CD4-positive, alpha-beta memory T cell (primary cell): ENCODE data around the gene ZNF318. TPM values are rescaled to one million over a fixed set of nuclear protein-coding genes. Genes with fewer than 3 reads are reported as not detected.
A peak's percentile ranks its signal among the peaks of the same experiment; 100 is the strongest.

Source experiments
- CTCF ChIA-PET: fragments of 350-600 bp; sonication (Branson Sonifier 250); formaldehyde crosslinking; loops from one replicate; lab custom pipeline; 2021; ENCODE audit warnings: inconsistent platforms; ENCODE audit not compliant: partially characterized antibody; lab: Charles Lee
- POLR2A ChIA-PET: fragments of 350-600 bp; sonication (Branson Sonifier 250); formaldehyde crosslinking; loops from one replicate; lab custom pipeline; 2021; ENCODE audit not compliant: partially characterized antibody; lab: Charles Lee
- DNase-seq, 5 donors: peaks; one replicate each; pipeline versions ENCODE4 v3.0.0 to v3.0.0-alpha.2; 2020 to 2022; ENCODE audit warnings: mixed read lengths in 1 of 5
- H3K27ac ChIP-seq: one replicate; pipeline ENCODE4 v1.7.0; 2013; ENCODE audit warnings: low read depth, low read length
- H3K27me3 ChIP-seq: 2 replicates; pipeline ENCODE4 v1.7.0; 2013; ENCODE audit warnings: mild to moderate bottlenecking, low read length, moderate library complexity; ENCODE audit not compliant: insufficient read depth
- H3K36me3 ChIP-seq: 2 replicates; pipeline ENCODE4 v1.7.0; 2013; ENCODE audit warnings: mild to moderate bottlenecking, low read length, moderate library complexity; ENCODE audit not compliant: insufficient read depth
- H3K4me1 ChIP-seq: 2 replicates; pipeline ENCODE4 v1.7.0; 2013; ENCODE audit warnings: mild to moderate bottlenecking, low read length, moderate library complexity; ENCODE audit not compliant: insufficient read depth
- H3K4me3 ChIP-seq, 2 donors: one replicate each; pipeline ENCODE4 v1.7.0; 2013; ENCODE audit warnings: low read length in 2 of 2, mild to moderate bottlenecking in 1 of 2
- H3K9me3 ChIP-seq, 2 donors: one replicate each; pipeline ENCODE4 v1.7.0; 2013; ENCODE audit warnings: low read length in 2 of 2, control low read depth in 1 of 2; ENCODE audit not compliant: control insufficient read depth in 1 of 2
- H3K27ac Mint-ChIP-seq, 7 donors: one replicate each; pipeline ENCODE4 v1.8.0; 2020 to 2021; ENCODE audit warnings: mixed read lengths in 7 of 7, mild to moderate bottlenecking in 6 of 7, inconsistent platforms in 3 of 7, moderate library complexity in 3 of 7
- H3K27me3 Mint-ChIP-seq, 2 donors: one replicate each; pipeline ENCODE4 v1.8.0; 2020 to 2021; ENCODE audit warnings: mixed read lengths in 2 of 2
- H3K36me3 Mint-ChIP-seq, 2 donors: one replicate each; pipeline ENCODE4 v1.8.0; 2020 to 2021; ENCODE audit warnings: mixed read lengths in 2 of 2, inconsistent platforms in 1 of 2, mild to moderate bottlenecking in 1 of 2
- H3K4me1 Mint-ChIP-seq, 4 donors: one replicate each; pipeline ENCODE4 v1.8.0; 2020 to 2021; ENCODE audit warnings: mixed read lengths in 4 of 4, mild to moderate bottlenecking in 1 of 4
- H3K4me3 Mint-ChIP-seq, 8 donors: one replicate each; pipeline ENCODE4 v1.8.0; 2020 to 2021; ENCODE audit warnings: mixed read lengths in 8 of 8, mild to moderate bottlenecking in 7 of 8, moderate library complexity in 6 of 8, inconsistent platforms in 3 of 8
- H3K9me3 Mint-ChIP-seq, 8 donors: one replicate each; pipeline ENCODE4 v1.8.0; 2020 to 2021; ENCODE audit warnings: mixed read lengths in 8 of 8, mild to moderate bottlenecking in 5 of 8, inconsistent platforms in 3 of 8, moderate library complexity in 1 of 8
- intact Hi-C: fragments of 100-400 bp; cut with micrococcal nuclease; formaldehyde crosslinking; loops from one replicate; pipeline ENCODE4 v1.15.1; 2023
- polyA plus RNA-seq, 2 donors: library from polyadenylated mRNA; unstranded; fragments of 300-500 nt; fragmentation: Illumina TruSeq; gene quantifications; one replicate each; pipeline ENCODE4 v1.2.3, GENCODE V29; 2021
- total RNA-seq, 2 experiments: library from RNA; stranded (reverse); gene quantifications; one replicate each; pipeline ENCODE4 v1.2.3, GENCODE V29; 2021

The ZNF318 gene
- total and polyA plus RNA-seq, 4 experiments from 2014 or later: 1.3 to 32.2 (median 18.8) TPM

DNA sequence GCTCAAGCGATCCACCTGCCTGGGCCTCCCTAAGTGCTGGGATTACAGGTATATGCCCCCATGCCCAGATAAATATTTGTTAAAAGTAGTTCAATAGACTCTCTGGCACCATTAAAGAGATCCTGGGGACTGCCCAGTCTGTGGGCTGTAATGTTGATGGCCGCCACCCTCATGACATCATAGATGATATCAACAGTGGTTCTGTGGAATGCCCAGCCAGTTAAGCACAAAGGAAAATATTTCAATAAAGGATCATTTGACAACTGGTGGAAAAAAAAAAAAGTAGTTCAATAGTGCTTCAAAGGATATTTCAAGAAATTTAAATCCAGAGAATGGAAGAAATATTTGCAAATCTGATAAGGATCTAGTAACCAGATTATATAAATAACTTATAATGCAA lies 59.3 kb downstream of the ZNF318 start:
- CTCF ChIA-PET: interaction anchor here (3.6 kb wide), 1 partner anchor 87 kb away, joined by 49 read pairs; no protein-coding TSS in a partner anchor
- H3K27me3 Mint-ChIP-seq: no peaks in the 10 kb centered on the region
- no peak for DNase-seq
- Histone ChIP-seq H3K27ac (no peak overlapping the region), H3K27me3 (no peaks in the 10 kb centered on the region), H3K4me1 (peaks cover 14% of the 10 kb centered on the region), H3K4me3 (no peak overlapping the region), H3K36me3 (no peaks in the 10 kb centered on the region), H3K9me3 (no peaks in the 10 kb centered on the region)
- H3K27ac Mint-ChIP-seq: peak overlapping the region in 2 of 7 donors; percentile 41 to 43
- intact Hi-C loops: no loop called here
- peaks cover 0 to 4% of the 10 kb centered on the region in 2 donors for H3K36me3 Mint-ChIP-seq
- peak overlapping the region in 3 of 8 donors; percentile 29 to 52 (median 40) for H3K4me3 Mint-ChIP-seq
- POLR2A ChIA-PET: no interaction called here
- no peaks in the 10 kb centered on the region for H3K9me3 Mint-ChIP-seq
- H3K4me1 Mint-ChIP-seq: peaks cover 3 to 12% (median 8%) of the 10 kb centered on the region in 4 donors

DNA sequence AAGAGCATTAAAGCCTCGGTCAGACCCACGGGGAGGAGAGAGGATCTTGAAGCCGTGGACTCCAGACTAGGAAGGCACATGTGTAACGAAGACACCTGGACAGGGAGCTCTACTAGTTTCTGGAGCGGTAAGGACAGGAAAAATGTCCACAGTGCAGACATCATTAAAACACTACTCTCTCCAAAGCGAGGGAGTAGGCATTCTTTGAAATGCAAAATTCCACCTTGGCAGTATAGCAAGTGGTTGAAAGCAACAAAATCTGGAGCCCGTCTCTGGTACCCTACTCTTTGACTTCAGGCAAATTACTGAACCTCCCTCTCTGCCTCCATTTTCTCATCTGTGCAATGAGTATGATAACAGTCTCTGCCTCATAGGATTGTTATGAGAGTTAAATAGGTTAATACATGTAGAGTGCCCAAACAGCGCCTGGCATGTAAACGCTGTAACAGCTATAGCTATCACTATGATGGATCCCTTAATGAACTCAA lies 60.4 kb downstream of the ZNF318 start:
- DNase-seq: no peak
- peak overlapping the region in 5 of 7 donors; percentile 13 to 88 (median 36) for H3K27ac Mint-ChIP-seq
- Histone ChIP-seq H3K36me3 (no peaks in the 10 kb centered on the region), H3K4me1 (peaks cover 14% of the 10 kb centered on the region), H3K4me3 (peak overlapping the region in 1 of 2 donors; percentile 43), H3K27me3 (no peaks in the 10 kb centered on the region), H3K9me3 (no peaks in the 10 kb centered on the region), H3K27ac (no peak overlapping the region)
- POLR2A ChIA-PET: interaction anchor here (0.9 to 2.2 kb wide), 6 partner anchors 9 to 119 kb away, joined by 3 to 12 read pairs (median 6); partner anchors contain the start of genes ABCC10, DNPH1 and ZNF318
- intact Hi-C loops: loop anchor here (1.0 to 2.0 kb wide), 3 partner anchors 26 to 197 kb away; no protein-coding TSS in a partner anchor
- peaks cover 0 to 4% of the 10 kb centered on the region in 2 donors for H3K36me3 Mint-ChIP-seq
- H3K4me3 Mint-ChIP-seq: peak overlapping the region; percentile 75 to 89 (median 84)
- H3K9me3 Mint-ChIP-seq: no peaks in the 10 kb centered on the region
- no peaks in the 10 kb centered on the region for H3K27me3 Mint-ChIP-seq
- CTCF ChIA-PET: interaction anchor here (0.9 to 3.6 kb wide), 15 partner anchors 9 to 187 kb away, joined by 3 to 49 read pairs (median 8); partner anchors contain the start of genes TJAP1 and ZNF318
- peaks cover 3 to 12% (median 8%) of the 10 kb centered on the region in 4 donors for H3K4me1 Mint-ChIP-seq

DNA sequence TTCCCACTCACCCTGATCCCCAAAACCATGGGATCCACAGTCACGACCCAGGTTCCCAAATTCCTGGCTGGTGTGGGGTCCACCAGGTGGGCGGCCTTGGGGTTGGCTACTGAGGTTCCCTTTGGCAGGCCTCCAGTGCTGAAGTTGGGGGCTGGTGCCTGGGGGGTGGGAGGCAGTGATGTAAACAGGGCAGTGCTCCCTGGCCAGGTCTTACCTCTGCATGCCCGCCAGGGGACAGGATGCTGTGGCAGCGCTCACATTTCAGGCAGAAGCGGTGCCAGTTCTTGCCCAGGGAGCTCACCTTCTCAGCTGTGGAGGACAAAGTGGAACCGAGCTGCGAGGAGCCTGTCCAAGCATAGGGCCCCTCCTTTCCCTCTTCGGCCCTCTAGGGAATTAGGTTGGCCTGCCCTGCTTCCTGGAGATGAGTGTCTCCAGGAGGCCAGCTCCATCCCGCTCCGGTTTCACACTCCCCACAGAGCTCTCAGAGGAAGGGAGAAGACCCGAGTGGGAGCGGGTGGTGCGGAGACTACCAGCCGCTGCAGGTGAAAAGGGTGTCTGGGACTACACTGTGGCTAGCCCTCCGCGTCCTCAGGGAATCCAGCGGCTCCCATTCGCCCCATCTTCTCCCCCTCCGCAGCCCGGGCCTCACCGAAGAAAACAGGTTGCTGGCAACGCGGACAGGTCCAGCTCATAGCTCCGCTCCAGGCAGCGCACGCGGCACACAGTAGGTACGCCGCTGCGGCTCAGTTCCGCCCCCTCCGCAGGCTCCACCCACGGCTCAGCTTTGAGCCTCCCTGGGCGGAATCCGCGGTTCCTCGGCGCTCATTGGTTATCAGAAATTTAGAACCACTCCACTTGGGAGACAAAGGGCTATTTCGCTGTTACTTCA lies 61.1 kb downstream of the ZNF318 start, which contains the start of gene CRIP3:
Gene CRIP3 (minus strand): TSS at position 726 of the 889 bp plus-strand sequence. CDS start 34 bp downstream, at position 692.
- ChIA-PET CTCF (interaction anchor here (0.7 to 3.6 kb wide), 20 partner anchors 9 to 196 kb away, joined by 3 to 49 read pairs (median 4); partner anchors contain the start of genes TJAP1 and ZNF318), POLR2A (interaction anchor here (0.9 to 2.2 kb wide), 8 partner anchors 8 to 120 kb away, joined by 3 to 12 read pairs (median 5); partner anchors contain the start of genes ABCC10, DNPH1 and ZNF318)
- Mint-ChIP-seq H3K36me3 (peaks cover 0 to 4% of the 10 kb centered on the region in 2 donors), H3K27me3 (no peaks in the 10 kb centered on the region), H3K4me1 (peaks cover 3 to 12% (median 8%) of the 10 kb centered on the region in 4 donors), H3K27ac (peak within 1 kb of the TSS in 6 of 7 donors; percentile 17 to 88 (median 52)), H3K9me3 (no peaks in the 10 kb centered on the region), H3K4me3 (peak within 1 kb of the TSS; percentile 75 to 89 (median 84))
- intact Hi-C loops: loop anchor here (1.0 to 2.0 kb wide), 3 partner anchors 26 to 198 kb away; no protein-coding TSS in a partner anchor
- DNase-seq: peak; percentile 42 to 63 (median 46)
- Histone ChIP-seq H3K4me3 (peak within 1 kb of the TSS; percentile 42 to 43), H3K4me1 (peaks cover 14% of the 10 kb centered on the region), H3K9me3 (no peaks in the 10 kb centered on the region), H3K36me3 (no peaks in the 10 kb centered on the region), H3K27ac (no peak within 1 kb of the TSS), H3K27me3 (no peaks in the 10 kb centered on the region)

DNA sequence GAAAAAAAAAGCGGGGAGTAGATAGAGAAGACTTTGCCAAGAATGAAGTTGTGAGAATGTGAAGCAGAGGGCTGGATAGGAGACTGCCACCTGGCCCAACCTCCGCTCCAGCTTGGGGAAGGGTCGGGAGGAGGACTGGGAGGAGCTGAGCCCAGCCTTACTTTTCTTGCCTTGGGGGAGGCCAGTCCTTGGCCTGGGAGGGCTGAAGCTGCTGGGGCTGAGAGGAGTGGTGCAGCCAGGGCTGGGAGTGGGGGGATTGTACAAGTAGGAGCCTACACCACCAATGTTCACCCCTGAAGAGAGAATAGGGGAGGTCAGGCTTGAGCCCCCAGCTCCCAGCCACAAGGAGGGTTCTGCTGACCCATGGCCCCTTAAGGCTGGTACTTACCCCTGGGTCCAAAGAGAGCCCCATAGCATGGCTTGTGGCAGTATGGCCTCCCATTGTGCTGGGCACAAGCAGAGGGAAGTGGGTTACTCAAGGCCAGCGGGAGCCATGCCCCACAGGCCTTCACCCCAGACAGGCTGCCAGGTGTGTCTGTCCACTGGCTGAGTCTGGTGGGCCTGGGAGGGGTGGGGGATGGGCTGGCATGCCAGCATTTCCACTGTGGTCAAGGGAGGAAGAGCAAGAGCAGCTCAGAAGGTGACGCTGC lies 61.9 kb downstream of the ZNF318 start:
- H3K4me3 Mint-ChIP-seq: peak overlapping the region in 7 of 8 donors; percentile 7 to 69 (median 39)
- H3K27me3 ChIP-seq: no peaks in the 10 kb centered on the region
- ChIA-PET CTCF (interaction anchor here (0.9 to 3.6 kb wide), 14 partner anchors 10 to 189 kb away, joined by 3 to 49 read pairs (median 8); no protein-coding TSS in a partner anchor), POLR2A (interaction anchor here (0.9 to 2.2 kb wide), 7 partner anchors 24 to 121 kb away, joined by 3 to 12 read pairs (median 5); partner anchors contain the start of genes ABCC10, DNPH1 and ZNF318)
- peaks cover 0 to 4% of the 10 kb centered on the region in 2 donors for H3K36me3 Mint-ChIP-seq
- peak overlapping the region in 2 of 7 donors; percentile 19 to 62 for H3K27ac Mint-ChIP-seq
- H3K27me3 Mint-ChIP-seq: no peaks in the 10 kb centered on the region
- no peaks in the 10 kb centered on the region for H3K9me3 ChIP-seq
- H3K27ac ChIP-seq: no peak overlapping the region
- DNase-seq: no peak
- H3K4me3 ChIP-seq: no peak overlapping the region
- no peaks in the 10 kb centered on the region for H3K9me3 Mint-ChIP-seq
- peaks cover 3 to 12% (median 8%) of the 10 kb centered on the region in 4 donors for H3K4me1 Mint-ChIP-seq
- intact Hi-C loops: loop anchor here (1.0 to 2.0 kb wide), 3 partner anchors 27 to 199 kb away; no protein-coding TSS in a partner anchor
- no peaks in the 10 kb centered on the region for H3K36me3 ChIP-seq
- peaks cover 14% of the 10 kb centered on the region for H3K4me1 ChIP-seq

DNA sequence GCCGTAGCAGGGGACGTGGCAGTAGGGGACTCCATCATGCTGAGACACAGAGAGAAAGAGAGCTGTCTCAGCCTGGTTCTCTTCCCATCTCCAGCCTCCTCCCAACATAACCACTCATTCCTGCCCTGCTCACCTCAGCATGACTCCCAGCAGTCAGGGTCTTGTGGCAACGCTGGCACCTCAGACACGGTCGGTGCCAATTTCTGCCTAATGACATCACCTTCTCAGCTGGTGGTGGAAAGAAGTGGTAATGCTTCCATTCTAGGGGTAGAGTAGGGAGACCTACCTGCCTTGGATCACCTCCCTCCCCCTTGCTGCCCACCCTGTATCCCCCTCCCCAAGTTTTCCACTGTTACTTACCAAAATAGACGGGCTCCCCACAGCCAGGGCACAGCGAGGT lies 63.4 kb downstream of the ZNF318 start:
- no peak overlapping the region for H3K4me3 ChIP-seq
- H3K27me3 Mint-ChIP-seq: no peaks in the 10 kb centered on the region
- no peak for DNase-seq
- H3K4me3 Mint-ChIP-seq: no peak overlapping the region
- CTCF ChIA-PET: no interaction called here
- H3K4me1 ChIP-seq: peaks cover 14% of the 10 kb centered on the region
- H3K9me3 Mint-ChIP-seq: no peaks in the 10 kb centered on the region
- H3K36me3 Mint-ChIP-seq: peaks cover 0 to 3% of the 10 kb centered on the region in 2 donors
- H3K27ac Mint-ChIP-seq: no peak overlapping the region
- H3K27me3 ChIP-seq: no peaks in the 10 kb centered on the region
- POLR2A ChIA-PET: no interaction called here
- H3K27ac ChIP-seq: no peak overlapping the region
- no peaks in the 10 kb centered on the region for H3K9me3 ChIP-seq
- intact Hi-C loops: no loop called here
- H3K36me3 ChIP-seq: no peaks in the 10 kb centered on the region
- H3K4me1 Mint-ChIP-seq: peaks cover 3 to 12% (median 8%) of the 10 kb centered on the region in 4 donors

DNA sequence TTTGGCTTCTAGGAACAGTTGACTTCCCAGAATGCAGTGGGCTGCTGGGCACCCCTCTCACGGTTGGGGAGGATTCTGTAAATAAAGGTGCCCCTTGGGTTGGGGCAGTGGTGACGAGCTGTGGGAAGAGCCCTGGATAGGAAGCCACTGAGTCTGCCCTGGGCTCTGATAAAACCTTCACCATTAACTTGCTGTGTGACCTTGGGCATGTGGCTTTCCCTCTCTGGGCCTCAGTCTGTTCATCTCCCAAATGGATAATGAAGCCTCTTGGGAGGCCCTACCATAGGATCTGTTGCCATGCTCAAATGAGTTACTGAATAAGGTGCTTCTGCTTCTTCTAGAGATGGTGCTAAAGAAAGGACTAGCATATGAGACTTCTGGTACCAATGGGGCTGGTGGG lies 64.6 kb downstream of the ZNF318 start:
- Mint-ChIP-seq H3K27ac (no peak overlapping the region), H3K4me3 (no peak overlapping the region), H3K36me3 (no peaks in the 10 kb centered on the region), H3K9me3 (no peaks in the 10 kb centered on the region), H3K4me1 (peaks cover 3 to 12% (median 9%) of the 10 kb centered on the region in 4 donors), H3K27me3 (peaks cover 0 to 2% of the 10 kb centered on the region in 2 donors)
- Histone ChIP-seq H3K27me3 (no peaks in the 10 kb centered on the region), H3K9me3 (no peaks in the 10 kb centered on the region), H3K4me1 (peaks cover 14% of the 10 kb centered on the region), H3K27ac (no peak overlapping the region), H3K36me3 (no peaks in the 10 kb centered on the region), H3K4me3 (no peak overlapping the region)
- intact Hi-C loops: no loop called here
- POLR2A ChIA-PET: no interaction called here
- no peak for DNase-seq
- CTCF ChIA-PET: interaction anchor here (0.9 kb wide), 1 partner anchor 94 kb away, joined by 3 read pairs; no protein-coding TSS in a partner anchor
